OCI-LY3 (cell line): ENCODE data around the gene ANKS4B.
A peak's percentile ranks its signal among the peaks of the same experiment; 100 is the strongest.

ENCODE experiments used
- H2AFZ ChIP-seq: fragments of 200-600, 300-600 bp; shearing (Covaris generic); 2 replicates; pipeline ENCODE4 v1.6.0; 2014; ENCODE audit warnings: antibody characterized with exemption, low read depth, low read length
- H3K27ac ChIP-seq: fragments of 200-600, 300-600 bp; sonication (generic); 2 replicates; pipeline ENCODE4 v1.5.1; 2014; ENCODE audit warnings: mild to moderate bottlenecking, low read length, moderate library complexity, mixed read lengths
- H3K27me3 ChIP-seq: fragments of 200-600, 300-600 bp; sonication (generic); 2 replicates; pipeline ENCODE4 v1.6.1; 2014; ENCODE audit warnings: low read depth, low read length, mixed read lengths
- H3K36me3 ChIP-seq: fragments of 200-600, 300-600 bp; sonication (generic); replicated peaks from 2 replicates; pipeline ENCODE3; 2014; ENCODE audit warnings: low read depth, low read length, mixed read lengths
- H3K4me1 ChIP-seq: fragments of 300-600, 200-600 bp; sonication (generic); 2 replicates; pipeline ENCODE4 v1.6.1; 2014; ENCODE audit warnings: low read length, mixed read lengths
- H3K4me2 ChIP-seq: fragments of 200-600, 300-600 bp; sonication (generic); 2 replicates; pipeline ENCODE4 v1.6.1; 2014; ENCODE audit warnings: low read length, mixed read lengths
- H3K4me3 ChIP-seq: fragments of 300-600, 200-600 bp; sonication (generic); 2 replicates; pipeline ENCODE4 v1.5.1; 2014; ENCODE audit warnings: antibody characterized with exemption, mild to moderate bottlenecking, low read length, moderate library complexity
- H3K79me2 ChIP-seq: fragments of 300-600, 200-600 bp; shearing (Covaris generic); 2 replicates; pipeline ENCODE4 v1.6.1; 2014; ENCODE audit warnings: mild to moderate bottlenecking, low read length, mixed read lengths
- H3K9ac ChIP-seq: fragments of 300-600, 200-600 bp; shearing (Covaris generic); 2 replicates; pipeline ENCODE4 v1.6.0; 2014; ENCODE audit warnings: mild to moderate bottlenecking, low read length, moderate library complexity
- H3K9me3 ChIP-seq: fragments of 200-600, 300-600 bp; shearing (Covaris generic); 2 replicates; pipeline ENCODE4 v1.6.1; 2014; ENCODE audit warnings: low read length, mixed read lengths; ENCODE audit not compliant: insufficient read depth
- H4K20me1 ChIP-seq: fragments of 200-600, 300-600 bp; sonication (generic); 2 replicates; pipeline ENCODE4 v1.6.1; 2016; ENCODE audit warnings: low read length, mixed read lengths; ENCODE audit not compliant: insufficient read depth
- EZH2phosphoT487 ChIP-seq: fragments of 200-600 bp; shearing (Covaris generic); IDR thresholded peaks from 2 replicates; pipeline ENCODE4 v1.6.1; 2018; ENCODE audit warnings: antibody characterized with exemption, mixed run types, low read depth

Gene ANKS4B

DNA sequence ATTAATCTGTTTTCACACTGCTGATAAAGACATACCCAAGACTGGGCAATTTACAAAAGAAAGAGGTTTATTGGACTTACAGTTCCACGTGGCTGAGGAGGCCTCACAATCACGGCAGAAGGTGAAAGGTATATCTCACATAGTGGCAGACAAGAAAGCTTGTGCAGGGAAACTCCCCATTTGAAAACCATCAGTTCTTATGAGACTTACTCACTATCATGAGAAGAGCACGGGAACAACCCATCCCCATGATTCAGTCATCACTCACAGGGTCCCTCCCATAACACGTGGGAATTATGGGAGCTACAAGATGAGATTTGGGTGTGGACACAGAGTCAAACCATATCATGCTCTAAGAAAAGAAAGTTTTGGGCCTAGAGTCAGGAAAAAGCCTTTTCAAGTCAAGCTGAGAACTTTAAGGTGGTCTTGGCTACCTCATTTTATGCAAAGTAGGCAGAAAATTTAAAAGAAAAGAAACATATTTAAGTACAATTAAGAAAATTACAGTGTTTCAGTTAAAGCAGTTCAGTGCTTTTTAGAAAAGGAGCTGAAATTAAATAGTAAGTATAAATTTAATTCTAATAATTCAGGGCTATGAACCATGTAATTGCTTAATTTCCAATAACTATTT, 69.5 kb downstream of the ANKS4B start:
- H3K36me3 ChIP-seq, result no peaks in the 10 kb centered on the region
- no peak overlapping the region; the same call in 1 of the 2 replicates for H2AFZ ChIP-seq
- H4K20me1 ChIP-seq, result no peaks in the 10 kb centered on the region
- H3K79me2 ChIP-seq, result no peaks in the 10 kb centered on the region; the same call in 1 of the 2 replicates
- H3K4me3 ChIP-seq, result peak overlapping the region; percentile 85
- peak overlapping the region; percentile 79 for H3K9ac ChIP-seq
- peaks cover 7% of the 10 kb centered on the region for H3K27me3 ChIP-seq
- H3K4me1 ChIP-seq, result peaks cover 24% of the 10 kb centered on the region
- H3K27ac ChIP-seq, result peak overlapping the region; percentile 71
- no peak for TF ChIP-seq EZH2phosphoT487
- H3K4me2 ChIP-seq, result peak overlapping the region; percentile 100
- H3K9me3 ChIP-seq, result no peaks in the 10 kb centered on the region
